RPMI7951 (cell line): ENCODE results near the gene MBNL1. TPM values are rescaled to one million over a fixed set of nuclear protein-coding genes. Genes with fewer than 3 reads are reported as not detected.
"Not testable (repeated sequence)": the region's sequence is repeated elsewhere in the genome, so short reads cannot be mapped to it uniquely, and the experiment has no call there.

ENCODE experiments used
- DNase-seq: peaks from one replicate; pipeline ENCODE4 v3.0.0-alpha.2; 2012; ENCODE audit warnings: low read depth
- total RNA-seq: library from RNA; depleted of rRNA; stranded (reverse); fragments of >200 nt; shearing (Covaris generic); gene quantifications from 2 replicates; pipeline ENCODE4 v1.2.3, GENCODE V29; 2014

The MBNL1 gene
- total RNA-seq, 1 experiment from 2014 or later: 318 TPM

DNA sequence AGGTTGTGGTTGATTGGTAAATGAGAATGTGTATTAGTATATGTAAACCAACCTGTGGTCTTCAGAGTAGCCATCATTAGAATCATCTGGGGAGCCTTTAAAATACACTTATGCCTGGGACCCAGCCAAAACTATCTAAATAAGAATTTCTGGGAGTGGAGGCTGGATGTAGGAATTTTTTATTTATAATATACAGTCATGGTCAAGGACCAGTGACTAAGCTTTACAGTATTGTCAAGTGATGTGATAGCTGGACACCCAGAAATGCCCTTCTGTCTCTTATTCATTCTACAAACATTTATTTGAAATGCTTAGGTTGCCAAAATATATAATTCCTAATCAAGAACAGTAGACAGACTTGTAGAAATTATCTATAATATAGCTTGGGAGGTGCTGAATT, 132.2 kb downstream of the MBNL1 start:
- DNase-seq: no peak

DNA sequence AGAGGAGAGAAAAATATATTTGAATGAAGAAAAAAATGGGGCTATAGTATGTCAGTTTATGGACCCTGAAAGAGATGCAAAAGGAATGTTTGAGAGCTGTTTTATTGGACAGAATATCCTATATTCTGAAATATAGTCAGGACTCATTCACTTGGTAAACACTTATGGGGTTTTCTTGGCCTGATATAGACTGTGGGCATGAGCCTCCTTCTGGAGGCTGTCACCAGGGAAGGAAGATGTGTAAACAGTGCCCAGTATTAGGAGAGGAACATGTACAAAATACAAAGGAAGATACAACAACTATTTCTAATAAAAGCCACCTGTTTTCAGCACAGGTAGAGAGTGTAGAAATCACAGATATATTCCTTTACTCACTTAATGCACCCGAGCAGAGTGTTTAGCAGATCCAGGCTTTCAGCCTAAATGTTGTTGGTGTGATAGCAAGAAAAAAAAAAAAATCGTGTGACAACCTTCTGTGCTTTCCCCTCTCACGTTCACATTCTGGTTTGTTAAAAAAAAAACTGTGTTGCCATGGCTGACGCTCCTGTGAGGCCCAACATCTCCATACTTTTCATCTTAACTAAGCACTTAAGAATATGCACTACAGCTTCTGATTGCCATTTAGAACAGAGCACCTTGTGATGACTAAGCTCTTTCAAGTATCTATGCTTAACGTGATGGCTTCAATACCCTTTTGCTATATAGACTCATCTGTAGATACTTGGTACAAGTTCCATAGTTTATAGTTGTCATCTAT, 134.1 kb downstream of the MBNL1 start:
- DNase-seq: no peak

DNA sequence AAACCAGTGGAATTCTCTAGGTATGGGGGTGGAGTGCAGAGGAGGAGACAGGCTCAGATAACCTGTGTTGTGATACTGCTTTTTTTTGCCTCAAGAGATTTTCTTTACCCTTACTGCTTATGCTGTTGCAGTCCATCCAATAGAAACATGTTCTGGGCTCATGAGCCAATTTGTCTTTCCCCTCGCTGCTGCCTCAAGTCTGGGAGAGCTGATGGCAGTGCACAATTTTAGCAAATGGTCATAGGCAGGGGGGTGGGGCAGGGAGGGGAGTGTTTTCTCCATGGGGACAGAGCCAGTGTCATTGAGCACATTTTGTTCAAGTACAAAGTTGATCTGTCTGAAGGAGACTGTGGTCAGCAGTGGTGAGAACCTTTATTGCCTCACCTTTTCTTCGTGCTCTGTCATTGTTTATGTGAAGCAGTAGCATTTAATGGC, 134.9 kb downstream of the MBNL1 start:
- DNase-seq: no peak

DNA sequence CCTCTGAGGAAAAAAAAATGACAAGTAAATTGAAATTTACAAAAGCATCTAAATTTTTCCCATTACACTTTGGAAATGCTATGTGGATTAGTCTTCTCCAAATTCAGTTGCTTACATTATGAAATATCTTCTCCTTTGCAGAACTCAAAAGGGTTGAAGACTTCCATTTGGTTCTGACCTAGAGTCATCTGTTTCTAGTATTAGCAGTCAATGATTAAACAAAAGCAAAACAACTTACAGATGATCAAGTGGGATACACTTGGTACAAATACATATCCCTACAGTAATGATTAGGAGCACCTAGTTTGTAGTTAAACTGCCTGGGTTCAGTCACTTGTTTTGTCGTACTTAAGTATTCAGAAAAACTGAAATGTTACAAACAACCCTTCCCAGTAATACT, 136.2 kb downstream of the MBNL1 start:
- DNase-seq: no peak

DNA sequence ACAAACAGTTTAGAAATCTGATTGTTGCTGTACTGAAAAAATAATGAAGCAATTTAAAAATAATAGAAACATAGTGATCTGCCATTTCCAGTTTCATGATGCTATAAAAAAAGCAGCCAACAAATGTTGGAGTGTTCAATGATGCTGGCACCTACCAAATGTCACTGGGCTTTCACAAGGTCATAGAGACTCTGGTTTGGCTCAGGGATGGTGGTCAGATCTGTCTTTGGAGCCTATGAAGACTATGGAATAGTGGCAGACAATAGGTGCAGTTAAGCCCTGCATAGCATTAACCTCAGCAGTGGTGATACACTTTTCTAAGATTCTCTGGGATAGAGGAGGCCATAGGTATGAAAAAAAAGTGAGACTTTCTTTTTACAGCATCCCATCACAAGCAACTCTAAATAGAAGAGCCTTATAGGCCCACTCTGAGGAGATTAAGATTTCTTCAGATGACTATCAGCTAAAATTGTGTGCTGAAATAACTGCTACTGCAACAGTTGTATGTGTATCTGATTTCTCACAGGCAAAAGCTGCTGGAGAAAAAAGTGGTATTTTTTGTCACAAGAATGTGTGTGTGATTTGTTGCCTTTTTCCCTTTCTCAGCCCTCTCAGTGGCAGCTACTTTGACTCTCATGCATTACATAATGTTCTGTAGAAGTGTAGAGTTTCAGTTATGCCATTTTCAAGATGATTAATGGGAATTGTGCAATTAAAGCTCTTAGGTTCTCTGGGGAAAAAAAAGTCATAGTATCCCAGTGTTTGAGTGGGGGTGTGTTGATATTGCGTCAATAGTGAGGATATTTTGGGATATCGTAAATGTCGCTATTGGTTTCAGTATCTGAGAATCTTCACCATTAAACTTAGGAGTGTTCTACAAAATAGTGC, 137.4 kb downstream of the MBNL1 start:
- peak; percentile 70 for DNase-seq

DNA sequence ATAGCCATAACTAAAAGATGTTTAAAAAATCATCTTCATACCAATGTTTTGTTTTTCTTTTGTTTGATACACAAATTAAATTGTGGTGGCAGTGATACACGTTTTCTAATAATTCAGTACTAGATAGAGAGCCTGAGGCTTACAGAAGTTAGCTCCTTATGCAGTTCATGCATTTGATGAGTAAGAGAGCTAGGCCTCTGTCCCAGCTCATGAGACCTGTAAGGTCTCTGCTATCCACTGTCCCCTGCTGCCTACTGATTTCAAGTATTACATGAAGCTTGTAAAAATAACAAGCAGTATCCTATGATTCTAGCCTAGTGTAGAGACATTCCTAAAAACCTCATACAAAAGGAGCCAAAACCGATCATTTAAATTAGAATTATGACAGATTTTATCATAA, 144.5 kb downstream of the MBNL1 start:
- DNase-seq: no peak

DNA sequence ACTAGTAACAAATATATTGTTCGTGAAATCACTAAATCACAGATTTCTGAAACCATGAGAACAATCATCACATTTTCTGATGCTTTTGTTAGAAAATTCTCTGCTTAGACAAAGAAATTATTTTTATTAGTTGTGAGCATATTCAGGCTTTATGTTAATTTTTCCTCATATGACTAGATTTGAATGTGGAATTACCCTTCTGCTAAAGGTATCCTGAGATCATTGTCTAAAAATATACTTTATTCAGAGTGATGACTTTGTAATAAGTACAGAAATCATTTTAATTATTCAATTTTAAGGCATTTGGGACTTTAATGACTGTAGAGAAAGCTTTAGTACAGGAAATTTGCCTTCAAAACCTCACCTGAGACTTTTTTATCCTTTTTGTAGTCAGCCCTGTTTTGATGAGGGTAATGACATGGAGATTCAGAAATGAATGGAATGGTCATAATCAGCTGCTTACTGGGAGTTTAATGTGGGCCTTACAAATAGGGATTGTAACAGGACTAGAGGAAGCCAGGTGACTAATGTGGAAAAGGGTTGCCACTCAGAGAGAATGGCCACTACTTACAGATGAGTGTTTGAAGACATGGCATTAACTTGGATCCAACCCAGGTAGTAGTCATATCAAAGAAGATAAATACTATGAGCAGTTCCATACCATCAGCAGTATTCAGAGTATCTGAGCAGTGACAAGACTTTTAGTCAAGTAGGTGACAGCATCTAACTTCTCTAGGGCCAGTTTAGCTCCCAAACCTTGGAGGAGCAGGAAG, 148.3 kb downstream of the MBNL1 start:
- no peak for DNase-seq

DNA sequence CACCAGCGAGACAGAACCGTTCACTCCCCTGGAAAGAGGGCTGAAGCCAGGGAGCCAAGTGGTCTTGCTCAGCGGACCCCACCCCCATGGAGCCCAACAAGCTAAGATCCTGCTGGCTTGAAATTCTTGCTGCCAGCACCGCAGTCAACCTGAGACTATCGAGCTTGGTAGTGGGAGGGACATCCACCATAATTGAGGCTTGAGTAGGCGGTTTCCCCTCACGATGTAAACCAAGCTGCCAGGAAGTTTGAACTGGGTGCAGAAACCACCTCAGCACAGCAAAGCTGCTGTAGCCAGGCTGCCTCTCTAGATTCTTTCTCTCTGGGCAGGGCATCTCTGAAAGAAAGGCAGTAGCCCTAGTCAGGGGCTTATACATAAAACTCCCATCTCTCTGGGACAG, 151.0 kb downstream of the MBNL1 start:
- DNase-seq: no peak

DNA sequence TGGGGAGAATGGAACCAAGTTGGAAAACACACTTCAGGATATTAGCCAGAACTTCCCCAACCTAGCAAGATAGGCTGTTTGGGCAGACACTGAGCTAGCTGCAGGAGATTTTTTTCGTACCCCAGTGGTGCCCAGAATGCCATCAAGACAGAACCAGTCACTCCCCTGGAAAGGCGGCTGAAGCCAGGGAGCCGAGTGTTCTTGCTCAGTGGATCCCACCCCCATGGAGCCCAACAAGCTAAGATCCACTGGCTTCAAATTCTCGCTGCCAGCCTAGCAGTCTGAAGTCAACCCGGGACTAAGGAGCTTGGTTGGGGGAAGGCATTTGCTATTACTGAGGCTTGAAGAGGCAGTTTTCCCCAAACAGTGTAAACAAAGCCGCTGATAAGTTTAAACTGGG, 152.4 kb downstream of the MBNL1 start:
- no peak for DNase-seq

DNA sequence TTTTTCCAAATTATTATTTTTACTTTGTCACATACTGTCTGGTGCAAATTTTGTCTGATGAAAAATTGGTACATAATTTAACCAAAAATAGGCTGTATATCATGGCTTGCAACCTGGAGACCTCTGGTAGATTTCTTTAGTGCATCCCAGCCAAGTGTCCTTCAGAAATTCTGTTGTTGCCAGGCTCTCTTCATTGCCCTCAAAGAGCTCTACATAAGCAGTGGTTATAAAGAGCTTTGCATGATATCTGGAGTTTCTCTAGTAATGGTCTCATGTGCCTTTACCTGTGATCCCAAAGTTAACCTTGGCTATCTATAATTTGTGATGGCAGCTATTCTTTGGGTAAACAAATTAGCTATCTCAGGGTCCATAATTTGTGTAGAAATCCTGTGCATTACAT, 157.7 kb downstream of the MBNL1 start:
- DNase-seq: no peak

DNA sequence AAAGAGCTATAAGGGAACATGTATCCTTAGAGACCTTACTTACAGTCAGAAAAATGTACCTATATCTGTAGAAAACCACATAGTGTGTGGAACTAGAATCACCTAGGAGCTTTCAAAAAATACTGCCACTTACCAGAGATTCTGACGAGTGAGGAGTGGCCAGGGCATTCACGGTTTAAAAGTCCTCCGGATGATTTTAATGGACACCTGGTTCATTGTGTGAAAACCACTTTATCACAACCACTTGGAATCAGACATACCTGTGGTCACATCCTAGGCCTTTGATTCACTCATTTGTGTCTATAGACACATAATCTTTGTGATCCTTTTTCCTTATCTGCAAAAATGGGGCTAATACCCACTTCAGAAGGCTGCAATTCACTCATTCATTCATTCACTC, 159.8 kb downstream of the MBNL1 start:
- no peak for DNase-seq

DNA sequence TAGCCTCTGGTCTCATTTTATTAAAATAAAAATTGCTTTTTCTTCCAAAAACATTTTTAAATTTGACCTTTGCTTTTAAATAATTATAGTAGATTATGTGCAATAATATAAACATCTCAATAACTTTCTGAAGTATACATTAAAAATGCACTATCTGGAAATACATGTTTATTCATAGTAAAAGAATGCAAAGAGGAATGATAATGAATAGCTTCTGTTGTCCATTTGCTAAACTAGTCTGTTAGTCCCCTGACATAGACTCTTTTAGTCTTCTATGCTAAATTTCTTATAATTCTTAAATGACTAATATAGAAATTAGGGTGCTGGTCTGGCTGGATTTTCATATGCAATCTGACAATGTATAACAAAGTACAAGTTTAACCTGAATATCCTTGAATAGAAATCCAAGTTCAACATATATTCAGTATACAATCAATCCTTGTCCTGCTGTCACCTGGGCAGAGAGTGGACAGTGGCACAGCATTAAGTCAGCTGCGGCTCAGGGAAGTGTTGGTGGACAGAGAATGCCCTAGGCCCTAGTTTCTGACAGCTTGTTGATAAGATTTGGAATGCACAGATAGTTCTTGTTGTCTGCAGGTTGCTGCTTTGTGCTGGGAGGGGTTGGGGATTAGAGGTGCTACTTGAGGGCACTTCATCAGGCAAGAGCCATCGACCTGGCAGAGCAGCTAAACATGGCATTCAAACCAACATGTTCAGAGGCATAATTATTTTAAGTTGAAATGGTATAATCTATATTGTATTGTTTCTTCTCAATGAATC, 161.7 kb downstream of the MBNL1 start:
- no peak for DNase-seq

DNA sequence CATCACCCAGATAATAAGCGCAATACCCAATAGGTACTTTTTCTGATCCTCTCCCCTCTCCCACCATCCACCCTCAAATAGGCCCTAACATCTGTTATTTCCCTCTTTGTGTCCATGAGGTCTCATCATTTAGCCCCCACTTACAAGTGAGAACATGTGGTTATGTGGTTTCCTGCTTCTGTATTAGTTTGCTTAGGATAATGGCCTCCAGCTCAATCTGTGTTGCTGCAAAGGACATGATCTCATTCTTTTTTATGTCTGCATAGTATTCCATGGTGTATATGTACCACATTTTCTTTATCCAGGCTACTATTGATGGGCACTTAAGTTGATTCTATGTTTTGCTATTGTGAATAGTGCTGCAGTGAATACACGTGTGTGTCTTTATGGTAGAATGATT, 165.4 kb downstream of the MBNL1 start:
- DNase-seq: no peak

DNA sequence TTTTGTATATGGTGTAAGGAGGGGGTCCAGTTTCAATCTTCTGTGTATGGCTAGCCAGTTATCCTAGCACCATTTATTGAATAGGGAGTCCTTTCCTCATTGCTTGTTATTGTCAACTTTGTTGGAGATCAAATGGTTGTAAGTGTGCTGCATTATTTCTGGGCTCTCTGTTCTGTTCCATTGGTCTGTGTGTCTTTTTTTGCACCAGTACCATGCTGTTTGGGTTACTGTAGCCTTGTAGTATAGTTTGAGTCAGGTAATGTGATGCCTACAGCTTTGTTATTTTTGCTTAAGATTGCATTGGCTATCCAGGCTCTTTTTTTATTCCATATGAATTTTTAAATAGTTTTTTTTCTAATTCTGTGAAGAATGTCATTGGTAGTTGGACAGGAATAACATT, 166.5 kb downstream of the MBNL1 start:
- not testable (repeated sequence) for DNase-seq

DNA sequence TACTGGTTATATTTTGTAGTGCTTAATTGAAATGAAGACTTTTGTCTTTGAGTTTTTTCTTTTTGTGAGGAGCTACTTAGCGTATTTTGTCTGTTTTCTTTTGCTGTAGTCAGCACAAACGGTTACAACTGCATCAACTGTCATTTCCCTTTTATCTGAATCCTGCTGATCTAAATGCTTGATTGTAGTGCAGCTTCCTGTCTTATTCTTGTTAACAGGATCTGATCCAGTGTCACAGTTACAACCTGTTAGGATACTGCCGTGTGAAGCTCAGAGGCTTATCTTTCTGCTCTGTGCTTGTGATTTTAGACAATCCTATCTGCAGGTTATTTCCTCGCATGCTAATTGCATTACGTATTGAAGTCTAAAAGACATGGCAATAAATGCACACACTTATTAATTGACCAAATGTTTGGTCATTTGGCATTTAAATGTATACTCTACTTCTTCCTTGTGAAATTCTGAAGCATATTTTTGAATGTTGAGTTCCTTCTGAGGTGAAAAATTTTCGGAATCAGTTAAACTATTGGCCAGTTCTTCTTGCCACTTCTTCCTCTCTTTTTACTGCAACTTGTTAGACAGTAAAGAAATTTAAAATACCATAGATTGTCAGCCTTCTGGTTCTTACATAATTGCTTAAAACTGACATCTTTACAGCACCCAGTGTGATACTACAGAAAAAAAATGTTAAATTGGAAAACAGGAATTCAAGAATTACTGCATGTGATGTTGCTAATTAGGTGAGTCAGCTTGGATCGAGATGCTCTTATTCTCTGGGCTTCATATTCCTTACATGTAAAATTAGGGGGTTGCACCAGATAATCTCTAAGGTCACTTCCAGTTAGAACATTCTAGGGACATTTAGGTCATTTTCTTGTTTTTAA, 168.2 kb downstream of the MBNL1 start:
- no peak for DNase-seq

DNA sequence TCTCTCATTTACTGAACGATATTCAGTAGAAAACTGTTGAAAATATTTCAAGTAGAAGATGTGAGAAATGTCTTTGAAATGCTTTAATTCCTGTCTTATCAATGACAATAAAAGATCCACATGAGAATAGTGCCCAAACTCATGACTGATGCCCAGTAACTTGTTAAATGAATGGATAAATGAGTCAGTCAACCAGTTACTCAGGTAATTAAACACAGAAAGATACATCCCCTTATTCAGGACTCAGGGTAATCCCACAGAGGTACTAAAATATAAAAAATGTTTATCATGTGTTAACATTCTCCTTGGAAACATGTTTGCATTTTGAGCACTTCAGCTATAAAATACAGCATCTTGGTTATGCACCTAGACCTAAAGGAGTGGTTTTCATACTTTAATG, 169.5 kb downstream of the MBNL1 start:
- no peak for DNase-seq

DNA sequence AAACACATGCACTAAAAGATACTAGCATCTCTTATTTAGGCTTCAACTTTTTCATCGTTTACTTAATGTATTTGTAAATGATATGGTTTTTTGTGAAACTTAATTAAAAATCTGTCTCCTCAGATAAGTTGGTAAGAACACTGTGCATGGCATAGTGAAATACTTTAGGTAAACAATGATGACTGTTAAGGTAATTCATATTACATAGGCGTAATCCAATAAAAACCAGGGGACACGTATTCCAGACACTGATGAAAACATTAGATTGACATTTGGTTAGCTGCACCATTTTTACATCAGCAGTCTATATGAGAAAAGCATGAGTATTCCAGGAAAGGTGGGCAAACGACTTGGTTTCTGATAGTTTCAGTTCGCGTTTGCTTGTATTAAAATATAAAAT, 170.0 kb downstream of the MBNL1 start:
- DNase-seq: no peak

DNA sequence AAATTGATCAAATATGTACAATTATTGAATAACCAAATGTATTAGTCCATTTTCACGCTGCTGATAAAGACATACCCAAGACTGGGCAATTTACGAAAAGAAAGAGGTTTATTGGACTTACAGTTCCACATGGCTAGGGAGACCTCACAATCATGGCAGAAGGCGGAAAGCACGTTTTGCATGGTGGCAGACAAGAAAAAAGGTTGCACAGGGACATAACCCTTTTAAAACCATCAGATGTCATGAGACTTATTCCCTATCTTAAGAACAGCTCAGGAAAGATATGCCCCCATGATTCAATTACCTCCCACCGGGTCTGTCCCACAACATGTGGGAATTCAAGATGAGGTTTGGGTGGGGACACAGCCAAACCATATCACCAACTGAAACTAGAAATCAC, 171.5 kb downstream of the MBNL1 start:
- DNase-seq: not testable (repeated sequence)

DNA sequence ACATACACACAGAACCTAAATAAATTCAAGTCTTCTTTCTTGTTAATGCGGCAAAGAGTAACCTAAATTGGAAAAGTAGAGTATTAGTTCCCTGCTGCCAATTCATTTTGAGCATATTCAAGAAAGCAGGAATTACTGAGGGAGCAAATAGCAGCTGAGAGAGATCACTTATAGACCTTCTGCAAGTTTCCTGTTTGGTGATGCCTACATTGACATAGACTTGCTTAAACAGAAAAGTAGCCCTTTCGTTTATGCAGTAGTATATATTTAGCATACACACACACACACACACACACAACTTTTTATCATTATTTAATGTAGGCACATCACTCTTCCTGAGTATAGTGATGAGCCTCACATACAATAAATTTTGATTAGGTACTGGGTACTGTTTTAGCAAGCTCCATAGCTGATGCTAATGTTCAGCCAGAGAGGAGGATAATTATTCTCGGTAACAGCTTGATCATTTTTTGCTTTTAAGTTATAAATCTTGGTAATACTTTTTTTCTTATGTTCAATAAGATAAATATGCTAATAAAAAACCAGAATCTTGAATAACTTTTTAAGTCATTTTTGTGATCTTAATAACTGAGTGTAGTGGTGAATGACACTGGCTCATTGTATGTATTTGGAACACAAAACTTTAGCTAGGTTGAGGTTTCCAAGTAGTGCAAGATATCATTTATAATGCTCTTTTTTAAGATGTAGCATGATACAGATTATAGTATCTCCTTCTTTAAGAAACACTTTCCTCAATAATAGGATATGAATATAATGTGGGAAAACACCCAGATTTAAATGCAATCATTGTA, 174.7 kb downstream of the MBNL1 start:
- no peak for DNase-seq
